ENCODE measurements around the gene UBE2E1. TPM values are rescaled to one million over a fixed set of nuclear protein-coding genes. Genes with fewer than 3 reads are reported as not detected.
"Not testable (repeated sequence)": the region's sequence is repeated elsewhere in the genome, so short reads cannot be mapped to it uniquely, and the experiment has no call there.

Gene UBE2E1
- total RNA-seq, 2 donors from 2014 or later: 56.5 to 68.5 TPM

DNA sequence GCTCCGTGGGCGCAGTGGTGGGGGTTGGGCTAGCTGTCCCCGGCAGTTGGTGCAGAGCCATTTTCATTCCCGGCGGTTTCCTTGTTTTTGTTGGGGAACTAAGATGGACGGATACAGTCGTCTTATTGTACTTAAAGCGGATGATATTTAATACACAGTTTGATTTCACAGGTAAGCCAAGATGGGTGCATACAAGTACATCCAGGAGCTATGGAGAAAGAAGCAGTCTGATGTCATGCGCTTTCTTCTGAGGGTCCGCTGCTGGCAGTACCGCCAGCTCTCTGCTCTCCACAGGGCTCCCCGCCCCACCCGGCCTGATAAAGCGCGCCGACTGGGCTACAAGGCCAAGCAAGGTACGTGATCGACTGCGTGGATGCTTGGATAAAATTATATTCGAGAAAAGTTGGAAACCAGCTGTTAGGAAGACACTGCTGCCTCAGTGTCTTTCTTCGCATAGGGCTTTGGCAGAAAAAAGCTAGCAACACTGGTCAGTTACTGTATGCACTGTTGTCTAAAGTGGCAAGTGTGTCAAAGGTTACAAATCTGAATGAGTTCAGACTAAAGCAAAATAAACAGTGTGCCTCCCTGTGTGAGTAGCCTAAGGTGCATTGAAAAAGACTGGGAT is 112.0 kb downstream of the UBE2E1 start:
- Mint-ChIP-seq H3K4me3 (peak overlapping the region; percentile 98), H3K4me1 (ENCODE audit: low read depth in 2 of 2) (peaks cover 30 to 49% of the 10 kb centered on the region in 2 donors), H3K27ac (peak overlapping the region; percentile 96 to 99), H3K36me3 (peaks cover 31% of the 10 kb centered on the region)
- H3K9me3 Mint-ChIP-seq; DNase-seq (ENCODE audit: low spot score); H3K27me3 Mint-ChIP-seq; ATAC-seq: not testable (repeated sequence)

GRCh38 chr3:23918331-23918730 is 112.6 kb downstream of the UBE2E1 start:
- peak overlapping the region; percentile 96 to 99 for H3K27ac Mint-ChIP-seq
- H3K27me3 Mint-ChIP-seq; H3K9me3 Mint-ChIP-seq; ATAC-seq; DNase-seq (ENCODE audit: low spot score): not testable (repeated sequence)
- H3K36me3 Mint-ChIP-seq: peaks cover 31% of the 10 kb centered on the region
- peak overlapping the region; percentile 98 for H3K4me3 Mint-ChIP-seq
- H3K4me1 Mint-ChIP-seq (ENCODE audit: low read depth in 2 of 2): peaks cover 30 to 49% of the 10 kb centered on the region in 2 donors

GRCh38 chr3:23919628-23920027 is 113.9 kb downstream of the UBE2E1 start:
- Mint-ChIP-seq H3K4me3 (peak overlapping the region; percentile 98), H3K9me3 (no peaks in the 10 kb centered on the region), H3K36me3 (peaks cover 31% of the 10 kb centered on the region), H3K27me3 (peaks cover 5 to 7% of the 10 kb centered on the region in 2 donors), H3K27ac (peak overlapping the region; percentile 96 to 99), H3K4me1 (ENCODE audit: low read depth in 2 of 2) (peaks cover 30 to 41% of the 10 kb centered on the region in 2 donors)
- ATAC-seq (no peak), DNase-seq (ENCODE audit: low spot score) (no peak)

DNA sequence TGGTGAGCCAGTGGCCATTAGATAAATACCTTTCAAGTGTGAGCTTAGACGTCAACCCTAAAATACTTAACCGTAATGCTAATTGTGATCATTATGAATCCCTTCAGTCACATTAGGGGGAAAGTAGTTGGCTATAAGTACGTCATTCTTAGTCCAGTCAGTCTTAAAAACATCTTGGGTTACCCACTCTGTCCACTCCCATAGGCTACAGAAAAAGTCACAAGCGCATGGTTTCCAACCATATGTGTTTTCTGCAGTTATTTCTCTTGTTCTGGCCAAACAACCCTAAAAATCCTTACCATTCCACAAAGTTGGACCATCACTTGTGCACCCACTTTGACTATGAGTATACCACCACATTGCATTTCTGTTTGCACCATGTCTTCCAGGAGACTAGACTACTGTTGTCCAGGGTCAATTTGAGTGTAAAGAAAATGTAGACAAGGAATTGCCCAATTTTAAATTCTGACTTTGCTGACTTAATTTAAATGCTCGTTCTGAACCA is 114.4 kb downstream of the UBE2E1 start:
- ATAC-seq (no peak), DNase-seq (ENCODE audit: low spot score) (no peak)
- H3K27me3 Mint-ChIP-seq: peaks cover 5 to 7% of the 10 kb centered on the region in 2 donors
- H3K4me3 Mint-ChIP-seq: peak overlapping the region; percentile 98
- H3K36me3 Mint-ChIP-seq: peaks cover 31% of the 10 kb centered on the region
- peak overlapping the region; percentile 96 to 99 for H3K27ac Mint-ChIP-seq
- H3K4me1 Mint-ChIP-seq (ENCODE audit: low read depth in 2 of 2): peaks cover 30 to 41% of the 10 kb centered on the region in 2 donors
- H3K9me3 Mint-ChIP-seq: no peaks in the 10 kb centered on the region

GRCh38 chr3:23921052-23921511 is 115.3 kb downstream of the UBE2E1 start:
- Mint-ChIP-seq H3K27me3 (no peaks in the 10 kb centered on the region), H3K4me1 (ENCODE audit: low read depth in 2 of 2) (peaks cover 23 to 33% of the 10 kb centered on the region in 2 donors), H3K9me3 (no peaks in the 10 kb centered on the region), H3K36me3 (peaks cover 31% of the 10 kb centered on the region), H3K27ac (peak overlapping the region in 1 of 2 donors; percentile 77), H3K4me3 (no peak overlapping the region)
- ATAC-seq: no peak
- DNase-seq (ENCODE audit: low spot score): no peak

- no peak for DNase-seq (ENCODE audit: low spot score)
- peaks cover 17% of the 10 kb centered on the region for H3K36me3 Mint-ChIP-seq
- no peaks in the 10 kb centered on the region for H3K9me3 Mint-ChIP-seq
- no peak overlapping the region for H3K4me3 Mint-ChIP-seq
- peak overlapping the region in 1 of 2 donors; percentile 25 for H3K27ac Mint-ChIP-seq
- peaks cover 10 to 16% of the 10 kb centered on the region in 2 donors for H3K4me1 Mint-ChIP-seq (ENCODE audit: low read depth in 2 of 2)
- no peaks in the 10 kb centered on the region for H3K27me3 Mint-ChIP-seq
- no peak for ATAC-seq
These were observed 118.0 kb downstream of the UBE2E1 start for GRCh38 chr3:23923786-23924185.

DNA sequence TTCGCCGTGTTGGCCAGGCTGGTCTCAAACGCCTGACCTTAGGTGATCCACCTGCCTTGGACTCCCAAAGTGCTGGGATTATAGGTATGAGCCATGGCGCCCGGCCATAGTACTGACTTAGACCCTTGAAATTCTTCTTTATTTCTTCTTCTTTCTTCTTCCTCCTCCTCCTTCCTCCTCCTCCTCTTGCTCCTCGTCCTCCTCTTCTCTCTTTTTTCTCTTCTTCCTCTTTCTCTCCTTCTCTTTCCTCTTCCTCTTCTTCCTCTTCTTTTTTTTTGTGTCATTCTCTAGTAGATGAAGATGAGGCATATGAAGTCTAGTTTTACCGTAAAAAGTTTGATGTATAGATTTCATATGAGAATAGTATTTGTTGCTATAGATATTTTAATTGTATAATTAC is 120.5 kb downstream of the UBE2E1 start:
- no peaks in the 10 kb centered on the region for H3K9me3 Mint-ChIP-seq
- peaks cover 0 to 2% of the 10 kb centered on the region in 2 donors for H3K27me3 Mint-ChIP-seq
- ATAC-seq (no peak), DNase-seq (ENCODE audit: low spot score) (no peak)
- H3K4me1 Mint-ChIP-seq (ENCODE audit: low read depth in 2 of 2): peaks cover 0 to 1% of the 10 kb centered on the region in 2 donors
- no peaks in the 10 kb centered on the region for H3K36me3 Mint-ChIP-seq
- H3K27ac Mint-ChIP-seq: no peak overlapping the region
- H3K4me3 Mint-ChIP-seq: no peak overlapping the region

DNA sequence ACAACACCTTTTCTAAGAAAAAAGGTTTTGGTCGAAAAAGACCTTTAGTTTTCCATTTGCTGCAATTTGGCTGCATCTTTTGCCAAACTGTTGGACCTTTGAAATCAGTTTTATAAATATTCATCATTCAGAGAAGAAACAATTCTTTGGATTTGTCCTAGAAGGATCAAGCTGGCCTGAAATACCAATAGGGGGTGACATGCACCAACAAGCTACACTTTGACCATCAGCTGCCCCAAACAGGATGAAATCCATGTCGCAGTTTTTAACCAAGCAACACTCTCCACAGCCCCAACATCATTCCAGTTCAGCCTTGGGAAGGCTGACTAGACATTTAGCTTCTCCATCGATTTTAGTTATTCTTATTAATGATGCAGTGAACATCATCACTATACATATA is 121.0 kb downstream of the UBE2E1 start:
- ATAC-seq: no peak
- no peaks in the 10 kb centered on the region for H3K9me3 Mint-ChIP-seq
- no peak overlapping the region for H3K4me3 Mint-ChIP-seq
- no peaks in the 10 kb centered on the region for H3K36me3 Mint-ChIP-seq
- H3K27me3 Mint-ChIP-seq: peaks cover 0 to 4% of the 10 kb centered on the region in 2 donors
- peaks cover 0 to 6% of the 10 kb centered on the region in 2 donors for H3K4me1 Mint-ChIP-seq (ENCODE audit: low read depth in 2 of 2)
- no peak for DNase-seq (ENCODE audit: low spot score)
- H3K27ac Mint-ChIP-seq: no peak overlapping the region

DNA sequence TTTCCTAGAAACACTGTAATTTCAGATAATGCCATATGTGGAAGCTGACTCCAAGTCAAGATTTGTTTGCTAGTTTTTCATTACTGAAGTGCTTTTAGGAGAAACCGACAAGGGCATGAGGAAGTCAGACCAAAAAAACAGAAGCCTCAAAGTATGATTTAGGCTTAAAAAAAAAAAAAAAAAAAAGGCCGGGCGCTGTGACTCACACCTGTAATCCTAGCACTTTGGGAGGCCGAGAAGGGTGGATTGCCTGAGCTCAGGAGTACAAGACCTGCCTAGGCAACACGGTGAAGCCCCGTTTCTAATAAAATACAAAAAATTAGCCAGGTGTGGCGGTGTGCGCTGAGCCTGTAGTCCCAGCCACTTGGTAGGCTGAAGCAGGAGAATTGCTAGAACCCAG is 122.8 kb downstream of the UBE2E1 start:
- Mint-ChIP-seq H3K9me3 (no peaks in the 10 kb centered on the region), H3K4me1 (ENCODE audit: low read depth in 2 of 2) (peaks cover 0 to 6% of the 10 kb centered on the region in 2 donors), H3K27ac (no peak overlapping the region), H3K27me3 (peaks cover 0 to 4% of the 10 kb centered on the region in 2 donors), H3K36me3 (no peaks in the 10 kb centered on the region), H3K4me3 (no peak overlapping the region)
- ATAC-seq (no peak), DNase-seq (ENCODE audit: low spot score) (no peak)

GRCh38 chr3:23931597-23931996 is 125.8 kb downstream of the UBE2E1 start:
- H3K9me3 Mint-ChIP-seq: no peaks in the 10 kb centered on the region
- H3K4me1 Mint-ChIP-seq (ENCODE audit: low read depth in 2 of 2): peaks cover 0 to 6% of the 10 kb centered on the region in 2 donors
- DNase-seq (ENCODE audit: low spot score): no peak
- H3K27ac Mint-ChIP-seq: no peak overlapping the region
- no peak overlapping the region for H3K4me3 Mint-ChIP-seq
- H3K36me3 Mint-ChIP-seq: no peaks in the 10 kb centered on the region
- ATAC-seq: no peak
- peaks cover 0 to 4% of the 10 kb centered on the region in 2 donors for H3K27me3 Mint-ChIP-seq

DNA sequence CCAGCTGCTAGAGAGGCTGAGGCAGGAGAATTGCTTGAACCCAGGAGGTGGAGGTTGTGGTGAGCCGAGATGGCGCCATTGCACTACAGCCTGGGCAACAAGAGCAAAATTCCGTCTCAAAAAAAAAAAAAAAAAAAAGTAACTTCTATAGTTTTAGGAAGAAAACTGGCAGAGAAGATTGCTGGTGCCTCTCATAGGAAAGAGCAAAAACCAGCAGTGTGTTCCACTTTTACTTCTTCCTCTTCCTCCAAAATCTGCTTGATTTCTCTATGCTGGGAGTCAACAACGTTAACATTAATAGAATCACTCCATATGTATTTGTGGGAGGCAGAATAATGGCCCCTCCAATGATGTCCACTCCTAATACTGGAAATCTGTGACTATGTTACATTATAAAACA is 126.8 kb downstream of the UBE2E1 start:
- DNase-seq (ENCODE audit: low spot score): no peak
- Mint-ChIP-seq H3K9me3 (no peaks in the 10 kb centered on the region), H3K36me3 (no peaks in the 10 kb centered on the region), H3K27me3 (peaks cover 0 to 4% of the 10 kb centered on the region in 2 donors), H3K4me1 (ENCODE audit: low read depth in 2 of 2) (peaks cover 0 to 6% of the 10 kb centered on the region in 2 donors), H3K4me3 (no peak overlapping the region), H3K27ac (no peak overlapping the region)
- no peak for ATAC-seq

DNA sequence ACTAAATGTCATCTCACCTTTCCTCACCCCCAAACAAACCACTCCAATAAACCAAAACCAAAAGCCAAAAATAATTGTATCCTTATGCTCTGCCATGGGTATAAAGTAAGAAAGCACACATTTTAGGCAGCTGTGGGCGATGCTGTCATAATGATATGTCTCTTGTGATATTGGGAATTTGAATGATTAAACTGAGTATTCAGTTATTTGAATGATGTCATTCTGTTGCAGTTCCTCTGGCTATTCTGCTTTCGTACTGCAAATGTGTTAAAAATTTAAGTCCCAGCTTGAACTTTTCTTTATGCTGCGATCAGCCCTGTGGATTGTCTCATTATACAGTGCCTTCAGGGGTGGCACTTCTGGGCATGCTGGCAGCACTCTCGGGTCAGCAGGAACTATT is 128.5 kb downstream of the UBE2E1 start:
- H3K27me3 Mint-ChIP-seq: peaks cover 6% of the 10 kb centered on the region in 2 donors
- ATAC-seq: no peak
- H3K9me3 Mint-ChIP-seq: no peaks in the 10 kb centered on the region
- peaks cover 0 to 6% of the 10 kb centered on the region in 2 donors for H3K4me1 Mint-ChIP-seq (ENCODE audit: low read depth in 2 of 2)
- H3K36me3 Mint-ChIP-seq: no peaks in the 10 kb centered on the region
- no peak for DNase-seq (ENCODE audit: low spot score)
- no peak overlapping the region for H3K27ac Mint-ChIP-seq
- no peak overlapping the region for H3K4me3 Mint-ChIP-seq

- ATAC-seq (no peak), DNase-seq (ENCODE audit: low spot score) (no peak)
- H3K36me3 Mint-ChIP-seq: no peaks in the 10 kb centered on the region
- H3K4me1 Mint-ChIP-seq (ENCODE audit: low read depth in 2 of 2): no peaks in the 10 kb centered on the region
- no peak overlapping the region for H3K27ac Mint-ChIP-seq
- H3K4me3 Mint-ChIP-seq: no peak overlapping the region
- H3K27me3 Mint-ChIP-seq: peaks cover 2 to 6% of the 10 kb centered on the region in 2 donors
- H3K9me3 Mint-ChIP-seq: no peaks in the 10 kb centered on the region
These were observed 131.5 kb downstream of the UBE2E1 start for GRCh38 chr3:23937296-23937695.

DNA sequence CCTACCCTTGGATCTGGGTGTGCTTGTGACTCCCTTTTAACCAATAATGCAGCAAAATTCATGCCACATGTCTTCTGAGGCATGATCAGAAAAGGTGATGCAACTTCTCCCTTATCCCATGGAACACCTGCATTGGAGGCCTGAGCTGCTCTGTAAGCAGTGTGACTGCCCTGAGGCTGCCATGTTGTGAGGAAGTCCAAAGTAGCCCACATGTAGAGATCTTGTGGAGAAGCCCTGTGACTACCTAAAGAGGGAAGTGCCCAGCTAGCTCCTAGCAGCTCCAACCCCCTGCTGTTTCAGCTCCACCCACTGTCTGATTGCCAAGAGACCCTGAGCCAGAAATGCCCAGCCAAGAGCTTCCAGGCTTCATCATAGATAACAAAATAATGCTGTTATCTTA is 132.9 kb downstream of the UBE2E1 start:
- Mint-ChIP-seq H3K27ac (peak overlapping the region in 1 of 2 donors; percentile 21), H3K4me3 (no peak overlapping the region), H3K9me3 (no peaks in the 10 kb centered on the region), H3K36me3 (no peaks in the 10 kb centered on the region), H3K27me3 (peaks cover 2 to 6% of the 10 kb centered on the region in 2 donors), H3K4me1 (ENCODE audit: low read depth in 2 of 2) (peaks cover 0 to 2% of the 10 kb centered on the region in 2 donors)
- no peak for DNase-seq (ENCODE audit: low spot score)
- ATAC-seq: no peak

Measured in natural killer cell treated with Interleukin-12 subunit alpha and Interleukin-12 subunit beta and Interleukin-15 and Interleukin-18, amount 100 ng/mL, for 72 hours (primary cell).